Liver (tissue), 9 donors: ENCODE measurements around the gene FOXD1. TPM values are rescaled to one million over a fixed set of nuclear protein-coding genes. Genes with fewer than 3 reads are reported as not detected.

Experiments used
- DNase-seq: peaks from one replicate; pipeline ENCODE4 v3.0.0-alpha.2; 2017; ENCODE audit warnings: low spot score
- H3K27ac ChIP-seq, 2 donors: one replicate each; pipeline ENCODE4 v1.7.0; 2013; ENCODE audit warnings: inconsistent platforms in 2 of 2, low read length in 2 of 2, control low read depth in 1 of 2, low read depth in 1 of 2, mild to moderate bottlenecking in 1 of 2
- H3K27me3 ChIP-seq, 4 donors: one replicate each; pipeline versions ENCODE4 v1.6.1 to v1.7.0; 2013; ENCODE audit warnings: low read length in 3 of 4, inconsistent platforms in 1 of 4, mild to moderate bottlenecking in 1 of 4, moderate library complexity in 1 of 4; ENCODE audit not compliant: control insufficient read depth in 4 of 4, insufficient read depth in 4 of 4
- H3K36me3 ChIP-seq, 4 donors: one replicate each; pipeline versions ENCODE4 v1.6.1 to v1.7.0; 2013; ENCODE audit warnings: low read length in 3 of 4, mild to moderate bottlenecking in 3 of 4, low read depth in 1 of 4, moderate library complexity in 1 of 4; ENCODE audit not compliant: control insufficient read depth in 4 of 4, insufficient read depth in 3 of 4
- H3K4me1 ChIP-seq, 4 donors: one replicate each; pipeline versions ENCODE4 v1.6.1 to v1.7.0; 2013; ENCODE audit warnings: low read length in 3 of 4, mild to moderate bottlenecking in 3 of 4, moderate library complexity in 1 of 4; ENCODE audit not compliant: control insufficient read depth in 4 of 4, insufficient read depth in 4 of 4
- H3K4me3 ChIP-seq, 3 donors: one replicate each; pipeline versions ENCODE4 v1.6.1 to v1.7.0; 2013; ENCODE audit warnings: low read length in 3 of 3, control low read depth in 1 of 3, low read depth in 1 of 3, mild to moderate bottlenecking in 1 of 3
- H3K9ac ChIP-seq, 2 donors: one replicate each; pipeline ENCODE4 v1.7.0; 2013; ENCODE audit warnings: low read length in 2 of 2, mild to moderate bottlenecking in 2 of 2, moderate library complexity in 2 of 2, control low read depth in 1 of 2, low read depth in 1 of 2
- H3K9me3 ChIP-seq, 4 donors: one replicate each; pipeline versions ENCODE4 v1.6.1 to v1.7.0; 2013; ENCODE audit warnings: low read length in 3 of 4; ENCODE audit not compliant: control insufficient read depth in 4 of 4
- ATF3 ChIP-seq: IDR thresholded peaks from 2 replicates; pipeline ENCODE4 v1.6.1; 2016; ENCODE audit warnings: antibody characterized with exemption
- CTCF ChIP-seq: fragments of 150-350 bp; IDR thresholded peaks from 2 replicates; pipeline ENCODE4 v1.5.1; 2017; ENCODE audit warnings: improper control_type of control experiment, low read depth, low read length; ENCODE audit not compliant: missing input control
- EGR1 ChIP-seq, 2 donors: IDR thresholded peaks; 2 replicates each; pipeline ENCODE4 v1.6.1; 2016 to 2018; ENCODE audit warnings: antibody characterized with exemption in 2 of 2, low read depth in 2 of 2
- FOXA1 ChIP-seq: IDR thresholded peaks from 2 replicates; pipeline ENCODE4 v1.6.1; 2016; ENCODE audit warnings: antibody characterized with exemption
- FOXA2 ChIP-seq: IDR thresholded peaks from 2 replicates; pipeline ENCODE4 v1.6.1; 2016; ENCODE audit warnings: antibody characterized with exemption
- GABPA ChIP-seq, 2 donors: IDR thresholded peaks in 1 of 2; conservative IDR thresholded peaks in 1 of 2; 2 replicates each; pipeline ENCODE4 v1.6.1; 2016; ENCODE audit warnings: antibody characterized with exemption in 2 of 2, mild to moderate bottlenecking in 1 of 2, moderate library complexity in 1 of 2
- HNF4A ChIP-seq, 2 donors: conservative IDR thresholded peaks; 2 replicates each; pipeline ENCODE4 v1.6.1; 2016; ENCODE audit warnings: antibody characterized with exemption in 2 of 2, mild to moderate bottlenecking in 2 of 2
- HNF4G ChIP-seq: IDR thresholded peaks from 2 replicates; pipeline ENCODE4 v1.6.1; 2016; ENCODE audit warnings: antibody characterized with exemption
- JUND ChIP-seq, 2 donors: IDR thresholded peaks; 2 replicates each; pipeline ENCODE4 v1.6.1; 2016; ENCODE audit warnings: antibody characterized with exemption in 2 of 2
- MAX ChIP-seq: IDR thresholded peaks from 2 replicates; pipeline ENCODE4 v1.6.1; 2016; ENCODE audit warnings: antibody characterized with exemption
- NR2F2 ChIP-seq: IDR thresholded peaks from 2 replicates; pipeline ENCODE4 v1.6.1; 2016; ENCODE audit warnings: antibody characterized with exemption
- RAD21 ChIP-seq, 2 donors: IDR thresholded peaks; 2 replicates each; pipeline ENCODE4 v1.6.1; 2016; ENCODE audit warnings: antibody characterized with exemption in 2 of 2, mild to moderate bottlenecking in 2 of 2
- REST ChIP-seq: IDR thresholded peaks from 2 replicates; pipeline ENCODE4 v1.6.1; 2016; ENCODE audit warnings: antibody characterized with exemption, mild to moderate bottlenecking
- RXRA ChIP-seq, 2 donors: IDR thresholded peaks; 2 replicates each; pipeline ENCODE4 v1.6.1; 2017 to 2018; ENCODE audit warnings: antibody characterized with exemption in 2 of 2, mild to moderate bottlenecking in 1 of 2
- SP1 ChIP-seq: IDR thresholded peaks from 2 replicates; pipeline ENCODE4 v1.6.1; 2018; ENCODE audit warnings: antibody characterized with exemption, mild to moderate bottlenecking
- TAF1 ChIP-seq: conservative IDR thresholded peaks from 2 replicates; pipeline ENCODE4 v1.6.1; 2016; ENCODE audit warnings: antibody characterized with exemption, mild to moderate bottlenecking
- YY1 ChIP-seq: IDR thresholded peaks from 2 replicates; pipeline ENCODE4 v1.6.1; 2016; ENCODE audit warnings: antibody characterized with exemption, mild to moderate bottlenecking
- ZBTB33 ChIP-seq: IDR thresholded peaks from 2 replicates; pipeline ENCODE4 v1.6.1; 2016; ENCODE audit warnings: antibody characterized with exemption
- WGBS: extraction: QIAGEN DNeasy Blood & Tissue Kit; methylation state at CpG from one replicate; pipeline ENCODE4 v1.1.7; 2013; 5-methylcytosine and 5-hydroxymethylcytosine counted together
- polyA plus RNA-seq, 2 donors: library from polyadenylated mRNA; stranded (reverse) in 1 of 2; unstranded in 1 of 2; fragments of 200-250 nt in 1 of 2; fragments of >200 nt in 1 of 2; fragmentation: Nextera tagmentation in 1 of 2; extraction: Ambion mirVana in 1 of 2; gene quantifications; one replicate each; pipeline versions ENCODE4 v1.2.1 to v1.2.3, GENCODE V29; 2013 to 2015
- total RNA-seq, 2 donors: library from RNA; depleted of rRNA; stranded (reverse); fragments of >200 nt; gene quantifications; one replicate each; pipeline ENCODE4 v1.2.3, GENCODE V29; 2014
- donor health status: healthy.
- donor health status: healthy.
- donor health status: healthy.
- donor health status: healthy.
- donor health status: healthy.

The FOXD1 gene
- total and polyA plus RNA-seq, 4 donors = not detected

- no peak for DNase-seq
- Histone ChIP-seq H3K27me3 (peaks cover 13 to 39% (median 18%) of the 10 kb centered on the region in 4 donors), H3K9ac (no peak overlapping the region), H3K36me3 (no peaks in the 10 kb centered on the region), H3K27ac (no peak overlapping the region), H3K4me3 (peak overlapping the region in 1 of 3 donors; percentile 18), H3K9me3 (peaks cover 0 to 5% (median 0%) of the 10 kb centered on the region in 4 donors), H3K4me1 (peaks cover 8 to 32% (median 17%) of the 10 kb centered on the region in 4 donors)
- 8% methylated on average over 27 of the region's 27 CpGs for WGBS
- no peak for TF ChIP-seq RAD21 (IDR thresholded peaks at IDR 0.05)
- no peak for TF ChIP-seq EGR1 (IDR thresholded peaks at IDR 0.05; ENCODE audit: low read depth in 2 of 2)
- TF ChIP-seq NR2F2 = no peak
- TF ChIP-seq GABPA (IDR thresholded peaks at IDR 0.05 in 1 of 2, conservative IDR thresholded peaks at IDR 0.05 in 1 of 2) = no peak
- no peak for TF ChIP-seq CTCF
- no peak for TF ChIP-seq REST
- TF ChIP-seq ATF3 = no peak
- no peak for TF ChIP-seq SP1
- TF ChIP-seq HNF4A (conservative IDR thresholded peaks at IDR 0.05) = no peak
- no peak for TF ChIP-seq ZBTB33
- TF ChIP-seq HNF4G = no peak
- no peak for TF ChIP-seq RXRA (IDR thresholded peaks at IDR 0.05)
Measured at GRCh38 chr5:73450672-73451223, 2.2 kb upstream of the FOXD1 start.

GRCh38 chr5:73450137-73450536 lies 1.6 kb upstream of the FOXD1 start:
- peaks cover 0 to 5% (median 0%) of the 10 kb centered on the region in 4 donors for H3K9me3 ChIP-seq
- no peak overlapping the region for H3K4me3 ChIP-seq
- DNase-seq = no peak
- 8% methylated on average over 7 of the region's 7 CpGs for WGBS
- no peak overlapping the region for H3K9ac ChIP-seq
- H3K27ac ChIP-seq = no peak overlapping the region
- H3K4me1 ChIP-seq = peaks cover 8 to 32% (median 17%) of the 10 kb centered on the region in 4 donors
- H3K27me3 ChIP-seq = peaks cover 13 to 43% (median 21%) of the 10 kb centered on the region in 4 donors
- no peaks in the 10 kb centered on the region for H3K36me3 ChIP-seq
- TF ChIP-seq REST (no peak), TAF1 (no peak), FOXA2 (no peak), MAX (no peak), FOXA1 (no peak), YY1 (no peak), JUND (IDR thresholded peaks at IDR 0.05) (no peak), RXRA (IDR thresholded peaks at IDR 0.05) (no peak), EGR1 (IDR thresholded peaks at IDR 0.05; ENCODE audit: low read depth in 2 of 2) (no peak), ATF3 (no peak), SP1 (no peak), ZBTB33 (no peak), HNF4A (conservative IDR thresholded peaks at IDR 0.05) (no peak), NR2F2 (no peak)
